DND-41 (cell line): ENCODE measurements around the gene SSTR3.

Experiments used
- EZH2 ChIP-seq: IDR thresholded peaks from 3 replicates; pipeline ENCODE4 v1.6.1; 2012; ENCODE audit warnings: borderline replicate concordance, low read depth, mild to moderate bottlenecking, moderate library complexity, low read length, inconsistent platforms; ENCODE audit not compliant: severe bottlenecking
- TF ChIP-seq, protein P1 (sequence below): IDR thresholded peaks from 2 replicates; pipeline ENCODE4 v1.5.1; 2012; ENCODE audit warnings: borderline replicate concordance, low read length, moderate library complexity, mild to moderate bottlenecking; ENCODE audit not compliant: poor library complexity, severe bottlenecking; ENCODE audit errors: extremely low read depth

DNA sequence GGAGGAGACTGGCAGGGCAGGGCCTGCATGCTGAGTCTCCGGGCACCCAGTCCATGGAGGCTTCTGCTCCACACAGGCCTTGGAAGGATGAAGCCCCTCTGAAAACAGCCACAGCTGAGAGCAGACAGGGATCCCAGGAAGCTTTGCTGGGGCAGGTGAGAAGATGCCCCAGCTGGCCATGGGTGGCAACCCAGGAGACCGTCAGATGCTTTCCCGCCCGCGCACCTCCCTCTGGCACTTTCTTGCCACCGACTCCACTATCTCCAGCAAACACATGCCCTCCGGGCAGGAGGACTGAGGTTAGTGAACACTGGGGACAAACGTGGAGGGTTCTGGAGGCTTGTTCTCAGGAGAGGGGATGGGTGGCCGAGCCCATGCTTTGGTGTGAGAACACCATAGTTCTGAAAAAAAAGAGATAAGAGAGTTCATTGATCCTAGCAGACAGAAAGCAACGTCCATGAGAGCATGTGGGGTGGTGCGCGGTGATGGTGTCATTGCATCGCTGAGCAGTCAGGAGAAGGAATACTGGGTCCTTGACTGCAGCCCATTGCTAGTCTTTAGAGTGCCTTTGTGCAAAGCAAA lies 26.5 kb downstream of the SSTR3 start:
- TF ChIP-seq, protein P1, sequence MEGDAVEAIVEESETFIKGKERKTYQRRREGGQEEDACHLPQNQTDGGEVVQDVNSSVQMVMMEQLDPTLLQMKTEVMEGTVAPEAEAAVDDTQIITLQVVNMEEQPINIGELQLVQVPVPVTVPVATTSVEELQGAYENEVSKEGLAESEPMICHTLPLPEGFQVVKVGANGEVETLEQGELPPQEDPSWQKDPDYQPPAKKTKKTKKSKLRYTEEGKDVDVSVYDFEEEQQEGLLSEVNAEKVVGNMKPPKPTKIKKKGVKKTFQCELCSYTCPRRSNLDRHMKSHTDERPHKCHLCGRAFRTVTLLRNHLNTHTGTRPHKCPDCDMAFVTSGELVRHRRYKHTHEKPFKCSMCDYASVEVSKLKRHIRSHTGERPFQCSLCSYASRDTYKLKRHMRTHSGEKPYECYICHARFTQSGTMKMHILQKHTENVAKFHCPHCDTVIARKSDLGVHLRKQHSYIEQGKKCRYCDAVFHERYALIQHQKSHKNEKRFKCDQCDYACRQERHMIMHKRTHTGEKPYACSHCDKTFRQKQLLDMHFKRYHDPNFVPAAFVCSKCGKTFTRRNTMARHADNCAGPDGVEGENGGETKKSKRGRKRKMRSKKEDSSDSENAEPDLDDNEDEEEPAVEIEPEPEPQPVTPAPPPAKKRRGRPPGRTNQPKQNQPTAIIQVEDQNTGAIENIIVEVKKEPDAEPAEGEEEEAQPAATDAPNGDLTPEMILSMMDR, result no peak
- no peak for TF ChIP-seq EZH2
